ENCODE measurements around the gene CNTN4.
"Not testable (repeated sequence)": the region's sequence is repeated elsewhere in the genome, so short reads cannot be mapped to it uniquely, and the experiment has no call there.

CNTN4 gene

GRCh38 chr3:2934541-2934940 lies 835.9 kb downstream of the CNTN4 start:
- DNase-seq: no peak

DNA sequence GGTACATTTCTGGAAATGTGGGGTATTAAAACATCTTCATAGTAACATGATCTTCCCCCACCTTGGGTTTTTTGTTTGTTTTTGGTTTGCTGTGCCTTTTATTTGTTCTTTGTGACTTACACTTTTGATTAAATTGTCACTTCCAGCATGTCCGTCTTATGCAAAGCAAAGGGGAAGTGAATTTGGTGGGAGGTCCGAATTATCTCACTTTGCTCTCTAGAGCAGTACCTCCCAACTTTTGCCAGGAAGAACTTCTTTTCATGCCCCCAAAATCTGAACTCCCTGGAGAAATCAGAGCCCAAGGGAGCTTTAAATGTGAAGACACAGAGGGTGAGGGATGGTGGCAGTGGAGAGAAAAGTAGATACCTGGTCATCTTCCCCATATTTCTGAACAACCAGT lies 838.4 kb downstream of the CNTN4 start:
- DNase-seq: no peak

GRCh38 chr3:2937592-2937991 lies 838.9 kb downstream of the CNTN4 start:
- no peak for DNase-seq

- no peak for DNase-seq
These were observed 840.0 kb downstream of the CNTN4 start for GRCh38 chr3:2938711-2939110.

DNA sequence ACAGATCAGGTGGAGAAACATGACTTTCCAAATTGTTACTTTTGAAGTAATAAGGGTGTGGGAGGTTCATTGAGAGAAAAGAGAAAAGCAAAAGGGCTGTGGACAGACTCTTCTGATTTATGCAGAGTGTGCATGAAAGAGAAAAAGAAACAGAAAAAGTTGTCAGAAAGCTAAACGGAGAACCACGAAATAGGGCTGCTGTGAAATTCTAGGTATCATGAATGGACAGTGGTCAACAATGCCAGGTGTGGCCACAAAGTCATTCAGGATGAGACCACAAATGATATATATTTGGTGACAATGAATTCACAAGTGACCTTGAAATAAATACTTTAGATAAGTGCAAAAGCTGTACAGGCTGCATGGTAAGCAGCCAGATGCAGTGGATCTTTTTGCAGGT lies 841.4 kb downstream of the CNTN4 start:
- no peak for DNase-seq

GRCh38 chr3:2944628-2945027 lies 846.0 kb downstream of the CNTN4 start:
- DNase-seq: no peak

GRCh38 chr3:2945121-2945520 lies 846.5 kb downstream of the CNTN4 start:
- no peak for DNase-seq

DNA sequence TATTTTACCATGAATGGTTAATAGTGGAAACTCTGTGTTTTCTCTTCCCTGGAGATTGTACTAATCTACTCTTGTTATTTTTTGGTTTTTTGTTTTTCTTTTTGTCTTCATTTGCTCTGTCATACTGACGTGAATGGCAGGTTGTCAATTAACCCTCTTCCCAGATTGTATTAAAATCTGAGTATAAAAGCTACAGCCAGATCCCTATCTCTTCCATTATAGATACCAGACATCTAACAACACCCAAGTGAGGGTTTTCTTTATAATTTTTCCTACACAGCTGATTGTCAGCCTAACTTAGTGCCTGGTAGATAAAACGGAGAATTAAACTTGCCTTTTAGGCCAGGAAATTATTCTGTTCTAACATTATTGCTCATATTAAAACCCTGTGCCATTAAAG lies 848.9 kb downstream of the CNTN4 start:
- no peak for DNase-seq

- DNase-seq: no peak
These were observed 850.2 kb downstream of the CNTN4 start for GRCh38 chr3:2948882-2949281.

GRCh38 chr3:2950159-2950558 lies 851.5 kb downstream of the CNTN4 start:
- DNase-seq: no peak

DNA sequence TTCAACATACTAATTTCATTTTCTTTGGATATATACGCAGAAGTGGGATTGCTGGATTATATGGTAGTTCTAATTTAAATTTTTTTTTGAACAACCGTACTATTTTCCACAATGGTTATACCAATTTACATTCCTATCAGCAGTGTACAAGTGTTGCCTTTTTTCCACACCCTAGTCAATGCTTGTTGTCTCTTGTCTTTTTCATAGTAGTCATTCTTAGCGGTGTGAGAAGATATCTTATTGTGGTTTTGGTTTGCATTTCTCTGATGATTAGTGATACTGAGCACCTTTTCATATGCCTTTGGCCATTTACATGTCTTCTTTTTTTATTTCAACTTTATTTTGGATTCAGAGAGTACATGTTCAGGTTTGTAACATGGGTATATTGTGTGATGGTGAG lies 858.4 kb downstream of the CNTN4 start:
- DNase-seq: no peak

GRCh38 chr3:2958551-2958950 lies 859.9 kb downstream of the CNTN4 start:
- DNase-seq: no peak

- no peak for DNase-seq
These were observed 862.9 kb downstream of the CNTN4 start for GRCh38 chr3:2961576-2961975.

DNA sequence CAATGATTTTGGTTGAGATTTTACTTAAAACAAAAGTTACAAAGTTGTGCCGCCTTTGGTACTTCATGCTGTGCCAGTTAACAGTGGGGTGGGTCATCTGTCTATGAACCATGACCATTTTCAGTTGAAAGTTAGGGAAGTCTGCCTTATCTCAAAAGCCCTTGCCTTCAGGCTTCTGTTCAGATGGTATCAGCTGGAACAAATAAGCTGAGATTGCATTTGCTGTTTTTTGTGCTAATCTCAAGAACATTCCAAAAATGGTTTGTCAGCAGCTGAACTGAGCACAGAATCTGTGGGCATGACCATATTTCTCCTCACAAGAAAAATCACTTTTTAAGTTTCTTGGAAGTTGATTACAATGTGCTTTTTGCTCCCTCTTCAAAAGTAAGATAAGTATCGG lies 869.2 kb downstream of the CNTN4 start:
- no peak for DNase-seq

- DNase-seq: no peak
These were observed 869.8 kb downstream of the CNTN4 start for GRCh38 chr3:2968475-2968874.

DNA sequence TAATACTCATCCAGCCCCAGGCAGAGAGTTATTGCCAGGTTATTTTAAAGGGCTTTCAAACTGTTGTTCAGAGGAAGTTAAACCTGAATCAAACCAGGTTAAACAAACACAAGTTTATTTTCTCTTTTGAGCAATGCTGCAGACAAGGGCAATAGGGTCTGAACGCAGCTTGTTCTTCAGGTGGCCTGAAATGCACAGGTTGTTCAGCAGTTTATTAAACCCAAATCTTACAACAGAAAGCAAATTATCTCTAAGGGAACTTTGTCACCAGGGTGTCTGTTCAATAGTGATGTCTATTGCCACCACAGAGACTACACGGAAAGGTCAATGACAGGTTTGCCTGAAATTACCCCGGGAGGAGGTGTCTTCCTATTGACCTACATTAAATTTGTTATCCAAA lies 877.5 kb downstream of the CNTN4 start:
- DNase-seq: no peak

- no peak for DNase-seq
These were observed 878.1 kb downstream of the CNTN4 start for GRCh38 chr3:2976796-2977195.

- DNase-seq: no peak
These were observed 880.5 kb downstream of the CNTN4 start for GRCh38 chr3:2978977-2979732.

DNA sequence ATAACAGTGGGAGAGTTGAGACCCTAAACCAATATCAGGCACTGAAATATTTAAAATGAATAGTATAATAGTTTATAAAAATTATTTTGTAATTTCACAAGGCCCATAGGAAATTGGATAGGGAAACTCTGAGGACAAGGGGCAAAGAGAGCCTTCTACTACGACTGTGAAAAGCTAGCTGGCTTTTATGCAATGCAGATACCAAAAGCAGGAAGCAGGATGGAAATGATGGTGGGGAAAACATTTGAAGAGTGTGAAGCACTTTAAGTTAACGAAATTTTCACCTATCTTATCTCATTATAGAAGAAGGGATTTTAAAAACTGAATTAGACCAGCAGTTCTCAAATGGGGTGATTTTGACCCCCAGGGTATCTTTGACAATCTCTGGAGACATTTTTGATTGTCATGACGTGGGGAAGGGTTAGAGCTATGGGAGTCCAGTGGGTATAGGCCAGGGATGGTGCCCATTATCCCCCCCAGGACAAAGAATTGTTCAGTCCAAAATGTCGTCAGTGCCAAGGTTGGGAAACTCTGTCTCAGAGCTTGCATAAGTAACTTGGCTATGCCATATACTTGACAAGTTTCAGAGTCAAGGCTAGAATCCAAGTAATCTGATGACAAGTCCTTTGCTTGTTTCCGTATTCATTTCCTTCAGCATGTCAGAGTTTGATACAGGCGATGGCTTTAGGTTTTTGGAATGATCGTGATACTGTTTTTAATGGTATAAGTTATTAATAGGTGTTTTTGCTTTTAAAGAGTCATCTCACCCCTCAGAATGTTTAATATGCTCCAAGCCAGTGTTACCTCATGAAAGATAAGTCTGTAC lies 885.6 kb downstream of the CNTN4 start:
- no peak for DNase-seq

- DNase-seq: no peak
These were observed 886.2 kb downstream of the CNTN4 start for GRCh38 chr3:2984831-2985220.

- DNase-seq: no peak
These were observed 886.8 kb downstream of the CNTN4 start for GRCh38 chr3:2985479-2985878.

DNA sequence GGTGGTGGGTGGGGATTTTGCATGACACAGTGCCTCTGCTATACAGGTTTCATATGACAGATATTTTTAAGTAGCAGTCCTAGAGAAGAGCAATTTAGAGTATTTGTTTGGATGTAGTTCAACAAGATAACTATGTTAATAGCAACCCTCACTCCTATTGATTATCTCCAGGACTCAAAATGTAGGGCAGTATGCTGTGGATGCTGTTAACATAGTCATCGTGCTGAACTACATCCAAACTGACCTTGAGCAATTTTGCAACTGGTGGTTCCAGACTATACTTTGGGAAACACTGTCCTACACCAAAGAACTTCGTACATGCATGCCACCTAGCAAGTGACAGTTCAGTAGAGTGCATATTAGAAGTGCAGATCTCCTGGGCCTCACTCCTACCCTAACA lies 893.9 kb downstream of the CNTN4 start:
- DNase-seq: no peak

GRCh38 chr3:2993130-2993529 lies 894.5 kb downstream of the CNTN4 start:
- not testable (repeated sequence) for DNase-seq

DNA sequence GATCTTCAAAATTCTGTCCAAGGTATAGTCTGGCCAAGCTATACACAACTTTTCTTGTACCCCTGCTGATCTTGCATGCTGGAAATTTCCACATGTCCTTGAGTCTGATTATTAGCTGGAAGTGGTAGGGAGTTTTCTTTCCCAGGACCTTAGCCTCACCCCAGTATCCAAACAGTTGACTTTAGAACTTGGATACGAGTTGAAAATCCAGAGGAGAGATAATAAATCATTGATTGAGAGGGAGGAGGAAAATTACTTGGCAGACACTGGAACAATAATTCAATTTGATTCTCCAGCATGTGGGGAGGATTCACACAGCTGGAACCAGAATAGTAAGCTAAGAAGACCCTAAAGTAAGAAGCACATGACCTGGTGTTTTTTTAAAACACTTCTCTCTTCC lies 895.1 kb downstream of the CNTN4 start:
- no peak for DNase-seq

GRCh38 chr3:2995195-2995594 lies 896.5 kb downstream of the CNTN4 start:
- no peak for DNase-seq
